CD4-positive, alpha-beta T cell (primary cell): ENCODE results near the gene ANXA8L1. TPM values are rescaled to one million over a fixed set of nuclear protein-coding genes. Genes with fewer than 3 reads are reported as not detected.
"Not testable (repeated sequence)": the region's sequence is repeated elsewhere in the genome, so short reads cannot be mapped to it uniquely, and the experiment has no call there.

Experiments used
- ATAC-seq: fragments of 200-7000 bp; cut with Tn5 transposase; one replicate; pipeline ENCODE4 v1.10.0; 2022; ENCODE audit warnings: mild to moderate bottlenecking; ENCODE audit not compliant: poor library complexity
- CTCF ChIA-PET: fragments of 350-600 bp; sonication (Branson Sonifier 250); formaldehyde crosslinking; loops from one replicate; lab custom pipeline; 2021; ENCODE audit warnings: antibody characterized with exemption, inconsistent platforms; lab: Charles Lee
- POLR2A ChIA-PET: fragments of 350-600 bp; sonication (Branson Sonifier 250); formaldehyde crosslinking; loops from one replicate; lab custom pipeline; 2021; ENCODE audit warnings: antibody characterized with exemption, inconsistent platforms; lab: Charles Lee
- DNase-seq, 14 experiments: peaks; one replicate each; pipeline ENCODE4 v3.0.0-alpha.2; 2013 to 2020; ENCODE audit warnings: mixed read lengths in 2 of 14
- H3K27ac ChIP-seq, 2 donors: one replicate each; pipeline versions ENCODE4 v1.5.1 to v1.7.0; 2013; ENCODE audit warnings: low read length in 2 of 2, low read depth in 1 of 2, mild to moderate bottlenecking in 1 of 2
- H3K27me3 ChIP-seq, 2 experiments: 1 replicate in 1 of 2; 2 replicates in 1 of 2; pipeline versions ENCODE4 v1.6.1 to v1.7.0; 2013; ENCODE audit warnings: low read length in 2 of 2, control low read depth in 1 of 2, mild to moderate bottlenecking in 1 of 2, moderate library complexity in 1 of 2; ENCODE audit not compliant: insufficient read depth in 2 of 2, control insufficient read depth in 1 of 2
- H3K36me3 ChIP-seq: one replicate; pipeline ENCODE4 v1.6.1; 2013; ENCODE audit warnings: low read length, control low read depth; ENCODE audit not compliant: insufficient read depth
- H3K4me1 ChIP-seq: one replicate; pipeline ENCODE4 v1.6.1; 2013; ENCODE audit warnings: low read length, control low read depth; ENCODE audit not compliant: insufficient read depth
- H3K4me3 ChIP-seq: one replicate; pipeline ENCODE4 v1.5.1; 2013; ENCODE audit warnings: mild to moderate bottlenecking, low read length, moderate library complexity
- H3K9me3 ChIP-seq, 2 experiments: 1 replicate in 1 of 2; 2 replicates in 1 of 2; pipeline versions ENCODE4 v1.6.1 to v1.7.0; 2013; ENCODE audit warnings: low read length in 2 of 2, mild to moderate bottlenecking in 2 of 2, control low read depth in 1 of 2, moderate library complexity in 1 of 2; ENCODE audit not compliant: control insufficient read depth in 1 of 2, insufficient read depth in 1 of 2
- H3K27ac Mint-ChIP-seq: one replicate; pipeline ENCODE4 v1.8.0; 2020; ENCODE audit warnings: mixed read lengths
- H3K27me3 Mint-ChIP-seq: one replicate; pipeline ENCODE4 v1.8.0; 2021; ENCODE audit warnings: mixed read lengths
- H3K36me3 Mint-ChIP-seq: one replicate; pipeline ENCODE4 v1.8.0; 2021; ENCODE audit warnings: low read depth, mixed read lengths
- H3K4me1 Mint-ChIP-seq: one replicate; pipeline ENCODE4 v1.8.0; 2021; ENCODE audit warnings: low read depth, mixed read lengths
- H3K4me3 Mint-ChIP-seq: one replicate; pipeline ENCODE4 v1.8.0; 2020; ENCODE audit warnings: mild to moderate bottlenecking, mixed read lengths
- H3K9me3 Mint-ChIP-seq: one replicate; pipeline ENCODE4 v1.8.0; 2020; ENCODE audit warnings: mixed read lengths
- CTCF ChIP-seq: fragments of 200-600 bp; IDR thresholded peaks from one replicate; pipeline ENCODE4 v1.8.0; 2022; ENCODE audit warnings: antibody characterized with exemption, mild to moderate bottlenecking
- intact Hi-C, 2 experiments: fragments of 100-400 bp; cut with DNase I in 1 of 2; cut with micrococcal nuclease in 1 of 2; formaldehyde crosslinking; loops; one replicate each; pipeline versions ENCODE4 v1.15.1 to v1.9.0; 2023 to 2025; cut with DNase I, micrococcal nuclease
- polyA plus RNA-seq, 2 donors: library from polyadenylated mRNA; unstranded; fragments of 120-200 nt; gene quantifications; one replicate each; pipeline ENCODE4 v1.2.1, GENCODE V29; 2013
- total RNA-seq, 174 experiments: library from RNA in 2 of 174; stranded (reverse) in 2 of 174; gene quantifications; one replicate each; pipeline ENCODE4 v1.2.3 and lab custom pipeline; 2021 to 2026

The ANXA8L1 gene
- not detected for total RNA-seq
- polyA plus RNA-seq (2013, experiment 1 of 2), result not detected
- polyA plus RNA-seq (2013, experiment 2 of 2), result not detected
- 0 to 0.19 (median 0) reads per million in 172 experiments for total RNA-seq (lab: John Stamatoyannopoulos, UW)

- H3K4me1 ChIP-seq, H3K27me3 ChIP-seq, H3K27me3 Mint-ChIP-seq, H3K36me3 Mint-ChIP-seq, POLR2A ChIA-PET, H3K36me3 ChIP-seq, H3K27ac Mint-ChIP-seq, H3K4me3 ChIP-seq, CTCF ChIA-PET, H3K4me1 Mint-ChIP-seq, H3K27ac ChIP-seq, intact Hi-C loops, H3K4me3 Mint-ChIP-seq, H3K9me3 Mint-ChIP-seq, H3K9me3 ChIP-seq, ATAC-seq, DNase-seq: not testable (repeated sequence)
These were observed at the start of gene ANXA8L1 for GRCh38 chr10:46375406-46375805. Gene ANXA8L1, plus strand, starts transcription at chr10:46375776. Its CDS starts 76 bp downstream, at chr10:46375852.

DNA sequence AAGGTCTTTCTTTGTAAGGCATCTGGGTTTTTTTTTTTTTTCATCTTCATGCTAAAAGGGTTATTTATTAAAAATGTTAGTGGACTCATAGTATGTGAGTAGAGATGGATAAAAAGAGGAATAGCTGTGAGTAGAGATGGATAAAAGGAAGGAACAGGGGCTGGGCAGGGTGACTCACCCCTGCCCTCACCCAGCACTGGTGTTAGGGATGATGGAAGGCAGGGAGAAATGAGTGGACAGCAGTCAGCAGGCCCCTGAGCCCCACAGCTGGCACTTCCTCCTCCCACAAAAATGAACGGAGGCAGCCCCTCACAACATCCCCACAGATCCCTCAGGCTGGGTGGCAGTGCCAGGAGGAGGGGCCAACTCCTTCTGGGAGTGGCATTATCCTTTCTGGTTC lies 49.5 kb upstream of the ANXA8L1 start:
- no peak for TF ChIP-seq CTCF
- Mint-ChIP-seq H3K27me3 (no peaks in the 10 kb centered on the region), H3K27ac (no peak overlapping the region), H3K4me3 (no peak overlapping the region), H3K9me3 (no peaks in the 10 kb centered on the region), H3K4me1 (no peaks in the 10 kb centered on the region), H3K36me3 (no peaks in the 10 kb centered on the region)
- H3K27ac ChIP-seq, result no peak overlapping the region
- ChIA-PET POLR2A (no interaction called here), CTCF (no interaction called here)
- intact Hi-C loops, result no loop called here
- H3K4me3 ChIP-seq, result no peak overlapping the region
- DNase-seq, result no peak
- ATAC-seq, result no peak
- H3K27me3 ChIP-seq, result no peaks in the 10 kb centered on the region
- H3K9me3 ChIP-seq, result no peaks in the 10 kb centered on the region
- no peaks in the 10 kb centered on the region for H3K4me1 ChIP-seq
- no peaks in the 10 kb centered on the region for H3K36me3 ChIP-seq

DNA sequence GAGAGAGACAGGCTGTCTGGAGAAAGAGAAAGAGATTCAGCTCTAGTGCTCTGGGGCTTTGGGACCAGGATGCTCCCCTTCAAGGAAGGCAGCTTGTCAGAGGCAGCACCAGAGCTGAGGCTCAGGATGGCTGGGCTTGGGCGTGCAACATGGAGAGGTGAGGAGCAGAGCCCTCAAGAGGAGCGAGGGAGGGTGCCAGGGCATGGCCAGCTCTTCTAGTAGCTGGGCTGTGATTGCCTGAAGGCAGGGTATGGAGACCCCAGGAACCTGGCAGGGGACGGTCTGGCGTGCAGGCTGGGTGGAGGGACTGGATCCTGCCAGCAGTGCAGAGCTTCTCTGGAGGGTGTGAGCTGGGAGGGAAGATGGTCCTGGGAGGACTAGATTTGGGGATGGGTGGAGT lies 48.6 kb upstream of the ANXA8L1 start:
- no peaks in the 10 kb centered on the region for H3K4me1 ChIP-seq
- H3K27ac ChIP-seq, result no peak overlapping the region
- H3K36me3 Mint-ChIP-seq, result no peaks in the 10 kb centered on the region
- no peaks in the 10 kb centered on the region for H3K27me3 Mint-ChIP-seq
- intact Hi-C loops, result no loop called here
- POLR2A ChIA-PET, result no interaction called here
- H3K27me3 ChIP-seq, result no peaks in the 10 kb centered on the region
- H3K9me3 ChIP-seq, result no peaks in the 10 kb centered on the region
- no peak overlapping the region for H3K4me3 ChIP-seq
- H3K36me3 ChIP-seq, result no peaks in the 10 kb centered on the region
- no peak overlapping the region for H3K27ac Mint-ChIP-seq
- H3K9me3 Mint-ChIP-seq, result no peaks in the 10 kb centered on the region
- H3K4me3 Mint-ChIP-seq, result no peak overlapping the region
- no peak for TF ChIP-seq CTCF
- H3K4me1 Mint-ChIP-seq, result no peaks in the 10 kb centered on the region
- CTCF ChIA-PET, result no interaction called here
- DNase-seq (no peak), ATAC-seq (no peak)

DNA sequence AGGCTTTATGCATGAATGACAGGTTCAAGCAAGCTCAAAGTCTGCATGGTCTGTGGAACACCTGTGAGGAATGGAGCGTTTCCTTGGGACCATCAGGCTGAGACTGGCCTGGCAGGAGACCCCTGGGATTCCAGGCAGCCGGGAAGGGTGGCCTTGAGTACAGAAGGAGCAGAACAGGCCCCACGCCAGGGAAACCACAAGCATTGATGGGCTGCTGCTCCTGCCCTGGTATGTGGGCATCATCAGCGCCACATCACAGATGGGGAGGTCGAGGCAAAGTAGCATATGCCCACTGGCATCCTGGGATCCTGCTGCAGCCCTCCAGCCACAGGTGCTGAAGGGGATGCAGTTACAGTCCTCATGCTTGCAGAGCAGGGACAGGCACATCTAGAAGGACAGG lies 47.9 kb upstream of the ANXA8L1 start:
- Mint-ChIP-seq H3K4me1 (no peaks in the 10 kb centered on the region), H3K36me3 (no peaks in the 10 kb centered on the region), H3K27me3 (no peaks in the 10 kb centered on the region), H3K27ac (no peak overlapping the region), H3K9me3 (no peaks in the 10 kb centered on the region), H3K4me3 (no peak overlapping the region)
- TF ChIP-seq CTCF, result no peak
- H3K4me1 ChIP-seq, result no peaks in the 10 kb centered on the region
- ATAC-seq, result no peak
- ChIA-PET CTCF (no interaction called here), POLR2A (no interaction called here)
- no peaks in the 10 kb centered on the region for H3K9me3 ChIP-seq
- H3K27me3 ChIP-seq, result no peaks in the 10 kb centered on the region
- no peak for DNase-seq
- no peak overlapping the region for H3K4me3 ChIP-seq
- no peak overlapping the region for H3K27ac ChIP-seq
- no peaks in the 10 kb centered on the region for H3K36me3 ChIP-seq
- intact Hi-C loops, result no loop called here
